EL (cell line): ENCODE measurements around the gene SKIDA1.

Source experiments
- DNase-seq: peaks from one replicate; pipeline ENCODE4 v3.0.0-alpha.2; 2016

Gene SKIDA1

DNA sequence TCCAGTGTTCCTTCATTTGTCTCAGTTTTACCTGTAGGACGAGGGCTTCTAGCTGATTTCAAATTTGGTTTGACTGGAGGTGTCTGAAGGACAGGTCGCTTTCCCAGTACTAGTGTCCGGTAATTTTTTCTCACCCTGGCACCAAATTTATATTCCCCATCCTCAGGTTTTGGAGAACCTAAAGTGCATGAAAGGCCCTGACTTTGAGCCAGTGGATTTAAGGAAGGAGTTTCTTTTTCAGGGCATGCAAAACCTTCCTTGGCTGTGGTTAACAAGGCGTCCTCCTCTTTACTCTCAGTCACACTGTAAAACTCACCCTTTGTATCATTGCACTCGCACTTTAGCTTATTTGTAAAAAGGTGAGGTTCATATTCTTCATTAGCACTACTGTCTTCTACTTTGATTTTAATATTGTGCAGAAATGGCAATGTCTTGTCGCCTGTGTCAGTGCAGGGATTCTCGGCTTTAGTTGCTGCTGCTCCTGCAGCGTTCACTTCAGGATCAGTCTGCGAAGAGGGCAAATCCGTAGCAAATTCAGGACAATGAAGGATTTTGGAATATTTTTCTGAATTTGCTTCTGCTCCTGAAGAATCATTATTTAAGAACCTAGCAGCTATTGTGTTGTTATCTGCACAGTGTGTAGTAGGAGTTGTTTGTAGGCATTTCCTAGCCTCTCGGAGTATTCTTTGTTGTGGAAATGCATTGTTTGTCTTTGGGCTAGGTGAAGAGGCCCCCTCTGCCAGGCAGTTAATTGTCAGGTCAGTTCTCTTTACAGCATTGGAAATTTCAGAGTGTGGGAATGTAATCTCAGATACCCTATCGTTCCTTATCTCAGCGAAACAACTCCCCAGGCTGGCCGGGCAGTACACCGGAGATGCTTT, 9.9 kb downstream of the SKIDA1 start:
- DNase-seq: peak; percentile 22

DNA sequence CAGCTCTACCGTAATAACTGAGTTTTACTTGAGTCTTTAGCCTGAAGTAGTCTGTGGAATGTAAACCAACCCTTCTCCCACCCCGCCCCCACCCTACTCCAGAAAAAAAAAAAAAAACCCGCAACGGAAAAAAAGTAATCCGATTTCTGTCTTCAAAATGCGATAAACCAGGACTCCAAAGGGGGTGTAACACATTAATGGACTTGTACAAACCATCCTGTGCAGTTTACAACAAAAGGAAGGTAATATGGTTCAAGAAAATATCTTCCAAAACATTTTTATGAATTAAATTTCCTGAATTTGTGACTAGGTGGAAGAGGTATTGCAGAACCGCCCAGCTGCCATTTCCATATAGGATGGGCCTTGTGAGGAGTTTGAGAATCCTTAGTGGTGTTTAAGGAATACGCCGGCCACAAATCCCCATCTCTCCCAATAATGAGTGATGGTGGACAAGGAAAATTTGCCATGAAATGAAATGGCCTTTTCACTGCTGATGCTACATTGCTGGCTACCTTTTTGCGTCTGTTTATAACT, 10.6 kb downstream of the SKIDA1 start:
- peak; percentile 21 for DNase-seq

DNA sequence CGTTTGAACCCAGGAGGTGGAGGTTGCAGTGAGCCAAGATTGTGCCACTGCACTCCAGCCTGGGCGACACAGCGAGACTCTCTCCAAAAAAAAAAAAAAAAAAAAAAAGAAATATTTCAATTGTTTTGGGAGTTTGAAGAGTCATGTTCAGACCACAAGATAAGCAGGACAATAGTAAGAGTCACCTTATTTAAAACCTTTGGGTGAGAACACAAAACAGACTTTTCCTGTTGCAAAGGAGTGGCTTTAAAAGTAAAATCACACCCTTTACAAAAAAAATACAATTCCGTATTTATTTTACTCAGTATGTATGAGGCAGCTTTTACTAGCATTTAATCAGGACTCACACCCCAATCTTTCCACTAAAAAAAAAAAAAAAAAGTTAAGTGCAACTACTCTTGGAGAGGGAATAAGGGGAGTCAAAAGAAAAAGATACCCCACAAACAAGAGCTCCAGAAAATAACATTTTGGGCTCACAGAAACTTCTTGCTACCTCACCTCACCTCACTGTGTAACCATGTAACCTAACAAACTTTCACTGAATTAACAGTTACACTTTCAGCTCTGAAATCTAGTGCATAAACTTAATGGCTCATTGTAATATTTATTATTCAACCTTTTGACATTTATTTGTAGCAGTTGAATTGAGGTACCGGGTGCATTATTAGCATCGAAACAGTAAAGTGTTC, 11.2 kb downstream of the SKIDA1 start:
- DNase-seq: no peak

DNA sequence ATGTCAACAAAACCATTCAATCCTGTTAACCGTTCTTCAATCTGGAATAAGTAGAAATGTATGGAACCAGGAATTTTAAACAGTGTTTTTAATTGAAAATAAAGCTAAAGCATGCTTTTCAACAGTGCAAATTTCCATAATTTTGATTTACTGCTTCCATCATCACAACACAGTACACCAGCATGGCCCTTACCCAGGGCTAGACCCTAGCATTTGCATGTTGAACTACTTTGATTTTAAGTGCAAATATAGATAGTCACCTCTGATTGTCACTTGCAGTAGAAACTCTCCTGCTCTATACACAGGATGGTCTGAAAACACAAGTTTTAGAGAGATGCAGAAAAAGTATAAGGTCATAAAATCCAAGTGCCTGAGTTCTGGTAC, 12.1 kb downstream of the SKIDA1 start:
- DNase-seq: no peak

DNA sequence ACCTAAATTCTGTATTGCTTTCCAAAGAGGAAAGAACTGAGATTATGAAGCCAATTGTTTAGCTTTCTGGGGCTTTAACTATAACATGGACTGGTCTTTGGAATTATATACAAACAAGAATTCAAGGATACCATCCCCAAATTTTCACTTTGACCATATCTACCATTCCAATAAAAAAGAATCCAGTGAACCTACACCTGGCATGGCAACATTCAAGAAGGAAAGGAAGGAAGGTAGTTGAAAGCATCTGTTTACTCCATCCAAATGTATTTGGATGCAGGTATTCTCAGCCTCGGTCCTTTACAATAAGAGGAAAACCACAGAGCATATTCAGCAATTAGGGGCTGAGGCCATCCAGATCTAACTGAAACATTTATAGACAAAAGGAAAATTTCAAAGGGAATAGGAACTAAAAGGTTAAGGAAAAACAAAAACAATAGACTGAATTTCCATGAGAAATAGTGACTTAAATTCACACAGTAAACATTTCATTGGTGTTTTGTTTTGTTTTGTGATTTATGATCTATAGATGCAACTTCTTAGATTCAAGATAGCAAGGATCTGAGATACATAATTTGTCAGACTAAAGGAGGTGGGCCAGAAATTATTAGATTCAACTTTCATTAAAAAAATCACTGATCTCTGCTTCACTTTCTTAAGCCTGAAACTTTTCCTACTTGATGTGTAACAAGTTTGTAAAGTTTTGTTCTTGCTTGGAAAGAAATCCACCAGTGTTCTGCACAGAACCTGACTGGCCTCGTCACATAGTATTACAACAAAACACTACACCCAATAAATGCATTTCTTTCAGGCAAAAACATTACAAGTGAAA, 12.7 kb downstream of the SKIDA1 start:
- no peak for DNase-seq

DNA sequence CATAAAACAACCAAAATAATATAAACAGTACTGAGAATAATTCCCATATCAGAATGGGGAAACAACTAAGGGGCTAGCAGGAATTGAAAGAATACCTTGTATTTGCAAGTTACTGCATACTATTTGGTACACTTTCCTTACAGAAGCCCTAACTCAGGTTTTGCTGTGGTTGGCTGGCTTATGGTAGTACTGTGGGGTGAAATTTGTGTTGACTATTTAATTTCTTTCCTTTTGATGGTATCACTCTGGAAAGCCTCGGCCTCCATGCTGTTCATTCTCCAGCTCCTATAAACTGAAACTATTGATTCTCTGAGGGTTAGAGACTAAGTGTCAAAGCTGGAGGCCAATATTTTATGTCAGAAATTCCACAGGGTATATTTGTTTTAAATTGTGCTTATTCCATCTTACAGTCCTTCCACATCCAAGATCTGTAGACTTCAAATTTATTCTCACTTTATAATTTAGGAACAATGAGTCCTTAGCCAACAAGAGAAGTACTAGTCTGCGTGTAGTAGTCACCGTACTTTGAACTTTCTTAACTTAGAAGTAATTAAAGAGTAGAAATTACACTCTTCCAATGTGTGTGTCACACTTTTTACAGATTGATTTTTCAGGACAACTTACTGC, 13.4 kb downstream of the SKIDA1 start:
- DNase-seq: peak; percentile 23

DNA sequence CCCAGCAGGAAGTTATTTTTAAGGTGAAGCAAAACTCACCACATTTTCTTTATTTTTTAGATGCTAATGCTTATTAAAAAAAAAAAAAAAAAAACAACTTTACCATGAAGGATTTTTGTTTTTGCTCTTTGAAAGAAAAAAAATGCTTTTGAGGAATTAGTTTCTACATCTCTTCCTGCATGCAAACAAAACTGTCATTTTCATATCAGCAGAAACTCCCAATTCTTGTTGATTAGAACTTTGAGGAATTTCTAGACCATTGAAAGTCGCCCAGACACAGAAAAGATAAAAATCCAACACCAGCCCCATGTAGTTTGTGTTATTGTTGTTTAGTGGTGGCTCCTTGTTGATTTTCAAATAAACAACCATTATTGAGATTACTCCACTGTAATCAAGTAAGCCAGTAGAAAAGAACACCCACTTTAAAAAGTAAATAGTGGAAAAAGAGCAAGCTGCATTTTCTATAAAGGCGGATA, 14.3 kb downstream of the SKIDA1 start:
- DNase-seq: no peak

DNA sequence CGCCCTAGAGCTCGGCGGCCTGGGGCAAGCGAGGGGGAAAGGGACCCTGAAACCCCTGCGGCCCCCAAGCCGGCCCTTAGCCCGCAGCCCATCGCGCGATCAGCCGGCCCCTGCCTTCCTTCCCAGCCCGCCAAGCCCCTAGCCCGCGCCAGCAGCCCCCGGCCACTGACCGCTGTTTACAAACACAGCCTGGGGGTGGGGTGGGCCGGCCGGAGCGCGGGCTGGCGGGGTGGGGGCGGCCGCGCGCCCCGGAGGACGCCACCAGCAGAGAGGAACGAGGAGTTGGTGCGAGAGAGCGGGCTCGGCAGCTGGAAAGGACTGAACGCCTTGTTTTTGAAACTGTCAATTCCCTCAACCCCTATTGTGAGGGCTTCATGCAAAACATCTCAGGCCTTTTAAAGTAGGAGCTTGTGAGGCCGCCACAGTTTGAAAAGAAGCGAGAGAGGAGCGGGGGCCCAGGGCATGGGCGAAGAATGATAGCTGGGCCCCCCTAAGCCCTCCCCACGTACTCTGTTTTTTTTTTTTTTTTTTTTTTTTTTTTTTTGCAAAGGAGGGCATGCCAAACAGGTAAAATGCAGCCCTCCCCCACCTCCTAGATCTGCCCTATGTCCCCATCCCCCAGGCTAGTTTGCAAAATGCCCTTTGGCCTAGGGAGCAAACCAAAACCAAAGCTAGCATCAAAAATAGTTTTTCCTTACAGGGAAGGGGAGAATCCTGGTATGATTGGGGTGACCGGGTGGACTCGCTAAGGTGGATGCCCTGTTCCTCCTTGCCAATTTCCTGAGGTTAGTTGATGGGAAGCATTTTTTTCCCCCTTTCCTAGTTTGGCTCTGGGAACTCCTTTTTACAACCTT, 15.0 kb downstream of the SKIDA1 start:
- DNase-seq: peak; percentile 30

DNA sequence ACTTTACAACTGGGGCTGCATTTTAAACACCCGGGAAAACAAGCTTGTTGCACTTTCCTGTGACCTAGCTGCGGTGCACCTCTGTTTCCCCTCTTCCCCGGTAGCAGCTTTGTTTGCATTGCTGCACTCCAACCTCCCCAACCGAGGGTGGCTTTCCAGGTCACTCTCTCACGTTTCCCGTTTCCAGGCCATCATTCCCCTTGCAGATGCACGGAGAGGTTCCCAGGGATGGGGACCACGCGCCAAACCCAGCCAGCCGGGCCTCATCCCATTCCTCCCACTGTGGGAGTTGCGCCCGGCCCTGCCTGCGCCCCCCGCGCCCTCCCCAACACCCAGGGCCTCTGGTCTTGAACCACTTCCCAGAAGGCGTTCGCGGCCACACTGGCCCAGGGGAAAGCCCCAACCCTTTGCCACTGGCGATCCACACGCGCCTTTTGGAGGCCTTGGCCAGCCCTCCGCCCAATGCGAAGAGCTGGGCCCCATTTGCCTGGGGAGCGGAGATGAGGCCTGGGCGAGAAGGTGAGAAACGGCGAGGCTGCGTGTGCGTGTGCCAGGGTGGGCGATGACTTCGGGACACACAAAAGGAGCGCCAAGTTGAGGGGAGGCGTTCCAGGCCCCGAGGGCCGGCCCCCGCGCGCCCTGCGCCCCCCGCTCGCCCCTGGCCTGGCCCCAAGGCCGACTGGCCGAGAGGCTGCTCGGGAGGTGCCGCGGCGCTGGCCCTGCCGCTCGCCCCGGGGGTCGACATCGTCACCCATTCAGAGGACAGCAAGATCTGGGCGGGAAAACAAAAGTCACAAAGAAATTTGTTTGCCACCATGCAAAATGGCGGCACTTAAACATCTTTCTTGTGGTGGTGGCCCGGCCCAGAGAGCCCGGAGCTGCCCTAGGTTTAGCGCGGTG, 15.9 kb downstream of the SKIDA1 start:
- no peak for DNase-seq

DNA sequence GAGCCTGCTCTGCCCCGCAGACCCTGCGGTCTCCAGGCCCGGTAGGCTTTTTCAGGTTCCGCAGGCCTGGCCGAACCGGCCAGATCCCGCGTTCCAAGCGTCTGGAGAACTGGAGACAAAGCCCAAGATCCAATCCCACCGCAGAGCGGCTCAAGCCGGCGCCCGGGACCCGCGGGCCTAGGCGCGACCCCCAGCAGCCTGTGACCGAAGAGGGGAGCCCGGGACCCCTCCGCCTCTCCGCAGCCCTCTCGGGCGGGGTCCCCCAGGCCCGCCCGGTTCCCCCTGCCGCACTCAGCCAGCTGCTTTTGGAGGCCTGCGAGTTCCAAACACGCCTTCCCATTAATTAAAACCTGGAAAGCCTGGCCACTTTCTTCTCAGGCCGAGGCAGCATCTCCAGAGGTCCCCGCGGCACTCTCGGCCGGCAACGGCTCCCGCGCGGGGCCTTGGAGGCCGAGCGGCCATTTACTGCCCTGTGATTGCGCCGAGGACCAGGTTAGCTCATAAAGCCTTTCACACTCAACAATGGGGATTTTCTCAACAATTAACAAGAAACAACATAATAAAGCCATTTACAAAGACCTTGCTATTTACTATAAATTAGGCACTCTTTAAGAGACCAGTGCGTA, 16.7 kb downstream of the SKIDA1 start:
- DNase-seq: no peak

DNA sequence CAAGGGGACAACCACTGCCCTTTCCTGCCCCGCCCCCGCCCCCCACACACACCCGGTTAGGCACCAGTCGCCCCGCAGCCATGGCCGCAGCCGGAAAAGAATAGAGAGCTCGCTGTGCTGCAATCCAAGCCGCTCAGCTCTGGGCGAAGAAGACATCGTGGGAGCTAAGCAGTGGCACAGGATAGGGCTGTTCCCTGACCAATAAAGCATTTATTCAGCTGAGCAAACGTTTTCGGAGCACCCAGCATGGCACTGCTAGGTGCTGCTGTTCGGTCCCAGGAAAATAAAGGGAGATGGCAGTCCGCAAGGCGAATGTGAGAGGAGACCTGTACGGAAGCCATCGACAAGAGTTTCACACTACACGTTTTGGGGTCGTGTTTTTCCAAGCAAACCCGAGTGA, 18.3 kb downstream of the SKIDA1 start:
- DNase-seq: no peak

DNA sequence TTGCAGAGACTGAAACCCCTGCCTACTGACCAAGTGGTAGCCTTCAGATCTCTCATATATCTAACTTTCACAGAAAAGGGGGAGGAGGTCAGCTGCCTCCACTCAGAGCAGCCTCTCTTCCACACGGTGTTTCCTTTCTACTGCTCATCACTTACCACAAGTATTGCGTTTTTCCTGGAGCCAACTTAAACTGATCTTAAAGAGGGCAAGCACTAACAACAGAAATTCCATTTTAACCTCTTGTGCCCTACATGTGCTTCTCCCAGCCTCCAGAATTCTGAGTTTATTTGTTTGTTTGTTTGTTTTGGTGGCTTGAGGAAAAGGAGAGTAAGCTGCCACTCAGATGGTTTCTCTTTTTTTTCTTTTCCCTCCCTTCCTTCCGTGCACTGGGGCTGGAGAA, 19.1 kb downstream of the SKIDA1 start:
- DNase-seq: no peak

DNA sequence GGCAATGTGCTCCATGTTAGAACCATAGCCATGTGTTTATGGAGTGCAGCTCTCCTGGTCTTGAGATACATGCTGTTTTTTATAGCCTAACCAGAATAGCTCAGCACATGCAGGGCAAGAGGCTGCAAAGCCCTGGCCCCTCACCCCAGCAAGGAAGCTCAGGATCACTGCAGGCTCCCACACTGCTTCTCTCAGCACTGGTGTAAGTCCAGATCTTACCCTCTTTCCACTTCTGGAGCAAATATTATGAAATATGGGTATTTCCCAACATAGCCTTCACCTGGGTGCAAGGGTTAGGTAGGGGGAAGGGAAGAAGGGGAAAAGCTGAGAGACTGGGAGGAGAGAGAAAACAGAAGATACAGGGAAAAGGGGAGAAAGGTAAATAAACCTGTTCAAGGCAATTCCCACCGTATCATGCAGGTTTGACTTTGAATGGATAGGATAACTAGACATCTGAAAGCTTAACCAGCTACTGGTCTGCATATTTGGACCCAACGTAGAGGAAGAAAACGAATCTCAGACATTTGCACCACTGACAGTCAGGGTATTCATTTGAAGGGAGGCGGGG, 19.7 kb downstream of the SKIDA1 start:
- no peak for DNase-seq

DNA sequence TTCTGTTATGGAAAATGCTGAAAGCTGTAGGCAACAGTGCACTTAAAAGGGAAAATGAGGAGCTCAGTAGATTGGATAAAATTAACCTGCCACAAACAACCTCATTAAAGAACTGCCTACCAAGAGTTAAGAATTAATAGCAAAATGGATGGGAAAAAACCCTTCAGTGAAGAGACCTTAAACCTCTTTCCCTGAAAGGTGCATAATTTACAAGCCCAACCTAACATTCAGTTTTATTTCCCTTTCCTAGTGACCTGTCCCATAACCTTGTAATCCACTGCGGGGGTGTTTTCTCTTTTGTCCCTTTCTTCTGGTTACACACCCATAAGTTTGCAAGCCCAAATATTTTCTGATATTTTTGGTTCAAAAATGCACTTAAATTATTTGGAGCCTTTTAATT, 21.9 kb downstream of the SKIDA1 start:
- DNase-seq: no peak

DNA sequence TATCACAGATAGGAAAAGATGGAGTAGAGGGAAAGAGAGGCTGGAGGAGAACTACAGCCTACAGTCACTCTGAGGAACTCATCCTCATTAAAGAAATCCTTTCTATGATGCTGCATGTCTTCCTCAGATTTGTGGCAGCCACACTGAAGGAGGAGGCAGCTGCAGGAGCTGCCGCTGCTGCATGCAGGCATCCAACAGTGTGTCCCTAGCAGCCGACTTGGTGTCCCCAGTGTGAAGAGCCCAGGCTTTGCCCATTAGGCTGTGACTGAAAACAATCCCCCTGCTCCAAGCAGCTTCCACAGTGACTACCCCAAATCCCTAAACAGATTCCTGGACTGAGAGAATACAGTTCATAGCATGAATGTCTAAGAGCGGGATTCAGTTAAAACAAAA, 23.1 kb downstream of the SKIDA1 start:
- DNase-seq: no peak

DNA sequence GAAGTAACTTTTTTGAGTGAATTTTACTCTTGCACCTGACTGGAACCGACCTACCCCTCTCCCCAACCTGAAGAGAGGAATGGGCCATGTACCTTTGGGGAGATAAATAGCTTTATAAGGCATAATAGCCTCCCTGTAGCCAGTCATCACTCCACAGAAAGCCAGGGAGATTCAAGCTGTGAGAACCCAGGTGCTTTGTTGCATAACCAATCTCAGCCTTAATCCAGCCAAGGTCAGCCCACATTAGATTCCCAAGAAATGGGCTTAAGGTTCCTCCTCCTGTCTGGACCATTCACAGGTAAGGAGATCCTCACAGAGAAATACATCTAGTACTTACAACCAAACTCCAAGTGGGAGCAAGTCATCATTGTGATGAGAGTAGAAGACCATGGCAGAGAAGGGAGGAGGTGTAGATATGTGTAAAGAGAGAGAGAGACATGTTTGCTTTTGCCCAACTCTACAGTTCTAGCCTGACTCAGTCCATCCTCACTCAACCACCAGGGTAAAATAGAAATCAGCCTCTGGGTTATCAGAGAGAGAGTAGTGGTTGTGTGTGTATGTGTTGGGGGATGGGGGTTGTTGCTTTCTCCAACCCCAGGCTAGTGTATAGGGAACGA, 23.6 kb downstream of the SKIDA1 start:
- DNase-seq: no peak

DNA sequence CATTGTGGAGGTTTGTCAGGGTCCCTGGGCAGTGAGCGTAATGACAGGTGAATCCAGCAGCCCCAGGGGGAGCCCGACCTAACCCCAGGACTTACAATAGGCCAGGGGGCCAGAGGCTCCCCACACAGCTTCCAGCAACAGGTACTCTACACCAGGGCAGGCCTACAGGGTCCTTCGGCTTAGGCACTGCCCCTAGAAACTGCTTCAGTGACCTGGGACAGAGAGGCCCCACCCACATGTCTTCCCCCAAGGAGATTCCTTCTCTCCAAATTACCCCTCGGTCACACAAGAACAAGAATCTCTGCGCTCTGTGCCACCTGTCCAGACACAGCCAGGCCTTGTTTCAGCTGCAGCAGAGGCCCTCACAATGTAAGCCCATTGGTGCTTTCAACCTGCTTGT, 24.4 kb downstream of the SKIDA1 start:
- no peak for DNase-seq

DNA sequence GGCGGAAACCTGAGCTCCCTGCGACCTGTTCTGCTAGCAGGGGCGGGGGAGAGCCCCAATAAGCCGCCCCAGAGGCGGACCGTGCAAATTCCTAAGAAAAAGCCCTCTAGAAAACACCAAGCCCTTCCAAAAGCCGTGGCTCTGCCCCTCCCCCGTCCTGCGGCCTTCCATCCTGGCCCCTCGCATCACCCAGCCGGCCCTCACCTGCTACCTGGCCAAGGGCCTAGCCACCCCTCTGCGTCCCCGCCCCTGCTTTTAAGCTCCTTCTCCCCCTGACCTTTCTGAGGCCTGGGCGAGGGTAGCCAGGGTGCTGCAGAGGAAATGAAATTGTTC, 24.9 kb downstream of the SKIDA1 start:
- DNase-seq: no peak
